ENCODE results near the gene FILIP1L.

- TF ChIP-seq CTCF (IDR thresholded peaks at IDR 0.05; ENCODE audit: insufficient read depth, low read length, poor library complexity, severe bottlenecking), result no peak
- no peak for TF ChIP-seq EZH2phosphoT487 (conservative IDR thresholded peaks at IDR 0.05; ENCODE audit: low read length)
These were observed 190.4 kb downstream of the FILIP1L start for GRCh38 chr3:99923873-99924272.
